HFFc6 (cell line): ENCODE results near the gene HRCT1. TPM values are rescaled to one million over a fixed set of nuclear protein-coding genes. Genes with fewer than 3 reads are reported as not detected.

Source experiments
- DNase-seq: peaks from one replicate; pipeline ENCODE4 v3.0.0-alpha.2; 2018
- H3K27ac Mint-ChIP-seq: 2 replicates; pipeline ENCODE4 v1.8.0; 2020; ENCODE audit warnings: mild to moderate bottlenecking, mixed read lengths
- H3K27me3 Mint-ChIP-seq: 2 replicates; pipeline ENCODE4 v1.8.0; 2021; ENCODE audit warnings: mild to moderate bottlenecking, moderate library complexity, mixed read lengths; ENCODE audit not compliant: insufficient read depth
- H3K36me3 Mint-ChIP-seq: 2 replicates; pipeline ENCODE4 v1.8.0; 2021; ENCODE audit warnings: low read depth, mixed read lengths
- H3K4me1 Mint-ChIP-seq: 2 replicates; pipeline ENCODE4 v1.8.0; 2020; ENCODE audit warnings: low read depth, mixed read lengths
- H3K4me3 Mint-ChIP-seq: 2 replicates; pipeline ENCODE4 v1.8.0; 2020; ENCODE audit warnings: mild to moderate bottlenecking, moderate library complexity, mixed read lengths
- H3K9me3 Mint-ChIP-seq: 2 replicates; pipeline ENCODE4 v1.8.0; 2020; ENCODE audit warnings: mild to moderate bottlenecking, mixed read lengths
- total RNA-seq, 6 experiments: library from RNA; stranded (reverse); fragmentation: NEBNext Ultra II Directional; extraction: Animal tissue kit (Norgen Biotek cat#: 25700); gene quantifications; 2 replicates in 1 of 6; 3 replicates in 5 of 6; pipeline ENCODE4 v1.2.3, GENCODE V29; 2021
- TF ChIP-seq, protein P1 (sequence below): fragments of 200-600 bp; sonication (generic); IDR thresholded peaks from 2 replicates; pipeline ENCODE4 v1.5.0; 2021; ENCODE audit warnings: antibody characterized with exemption, mild to moderate bottlenecking

The HRCT1 gene
- total RNA-seq, 6 experiments from 2014 or later, result 2.5 to 4.1 (median 3.3) TPM

DNA sequence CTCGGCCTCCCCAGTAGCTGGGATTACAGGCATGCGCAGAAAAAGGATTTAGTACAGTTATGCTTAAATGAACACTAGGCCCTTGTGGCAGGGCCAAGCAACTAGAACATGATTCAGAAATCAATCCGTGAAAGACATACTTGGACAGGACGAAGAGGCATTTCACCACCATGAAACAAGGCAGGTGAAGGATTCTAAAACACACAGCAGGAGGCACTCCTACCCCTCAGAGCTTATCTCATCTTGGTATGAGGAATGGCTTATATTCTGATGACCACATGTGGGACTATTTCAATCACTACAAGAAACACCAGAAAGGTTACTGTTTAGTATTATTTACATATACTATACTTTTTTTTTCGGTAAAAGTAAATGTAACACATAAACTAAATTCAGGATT, 36.3 kb downstream of the HRCT1 start:
- no peak for DNase-seq
- no peaks in the 10 kb centered on the region for H3K27me3 Mint-ChIP-seq
- peaks cover under 1% of the 10 kb centered on the region for H3K9me3 Mint-ChIP-seq
- no peak overlapping the region for H3K4me3 Mint-ChIP-seq
- H3K4me1 Mint-ChIP-seq, result peaks cover 65% of the 10 kb centered on the region
- H3K27ac Mint-ChIP-seq, result no peak overlapping the region
- TF ChIP-seq, protein P1, sequence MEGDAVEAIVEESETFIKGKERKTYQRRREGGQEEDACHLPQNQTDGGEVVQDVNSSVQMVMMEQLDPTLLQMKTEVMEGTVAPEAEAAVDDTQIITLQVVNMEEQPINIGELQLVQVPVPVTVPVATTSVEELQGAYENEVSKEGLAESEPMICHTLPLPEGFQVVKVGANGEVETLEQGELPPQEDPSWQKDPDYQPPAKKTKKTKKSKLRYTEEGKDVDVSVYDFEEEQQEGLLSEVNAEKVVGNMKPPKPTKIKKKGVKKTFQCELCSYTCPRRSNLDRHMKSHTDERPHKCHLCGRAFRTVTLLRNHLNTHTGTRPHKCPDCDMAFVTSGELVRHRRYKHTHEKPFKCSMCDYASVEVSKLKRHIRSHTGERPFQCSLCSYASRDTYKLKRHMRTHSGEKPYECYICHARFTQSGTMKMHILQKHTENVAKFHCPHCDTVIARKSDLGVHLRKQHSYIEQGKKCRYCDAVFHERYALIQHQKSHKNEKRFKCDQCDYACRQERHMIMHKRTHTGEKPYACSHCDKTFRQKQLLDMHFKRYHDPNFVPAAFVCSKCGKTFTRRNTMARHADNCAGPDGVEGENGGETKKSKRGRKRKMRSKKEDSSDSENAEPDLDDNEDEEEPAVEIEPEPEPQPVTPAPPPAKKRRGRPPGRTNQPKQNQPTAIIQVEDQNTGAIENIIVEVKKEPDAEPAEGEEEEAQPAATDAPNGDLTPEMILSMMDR, result no peak
- H3K36me3 Mint-ChIP-seq, result peaks cover 3% of the 10 kb centered on the region

DNA sequence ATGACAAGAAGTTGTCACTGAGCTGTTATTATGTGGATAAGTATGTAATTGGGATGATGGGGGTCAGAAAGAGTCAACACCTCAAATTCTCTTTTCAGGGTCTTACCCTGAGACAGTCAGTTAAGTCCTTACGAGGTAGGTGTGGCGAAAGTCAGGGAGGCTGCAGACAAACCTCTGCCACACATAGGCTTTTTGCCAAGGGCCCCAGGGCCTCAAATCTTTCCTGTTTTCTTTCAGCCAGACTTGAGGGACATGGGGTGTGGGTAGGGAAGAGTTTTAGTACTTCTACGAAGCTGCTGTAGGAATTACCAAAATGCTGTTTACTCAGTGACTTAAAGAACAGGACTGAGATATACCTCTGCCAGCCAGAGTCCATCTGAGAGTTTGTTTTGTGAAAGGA, 38.2 kb downstream of the HRCT1 start:
- Mint-ChIP-seq H3K27ac (no peak overlapping the region), H3K36me3 (no peaks in the 10 kb centered on the region), H3K9me3 (no peaks in the 10 kb centered on the region), H3K4me1 (peaks cover 56% of the 10 kb centered on the region), H3K27me3 (no peaks in the 10 kb centered on the region), H3K4me3 (no peak overlapping the region)
- DNase-seq, result no peak
- TF ChIP-seq, protein P1, result no peak

DNA sequence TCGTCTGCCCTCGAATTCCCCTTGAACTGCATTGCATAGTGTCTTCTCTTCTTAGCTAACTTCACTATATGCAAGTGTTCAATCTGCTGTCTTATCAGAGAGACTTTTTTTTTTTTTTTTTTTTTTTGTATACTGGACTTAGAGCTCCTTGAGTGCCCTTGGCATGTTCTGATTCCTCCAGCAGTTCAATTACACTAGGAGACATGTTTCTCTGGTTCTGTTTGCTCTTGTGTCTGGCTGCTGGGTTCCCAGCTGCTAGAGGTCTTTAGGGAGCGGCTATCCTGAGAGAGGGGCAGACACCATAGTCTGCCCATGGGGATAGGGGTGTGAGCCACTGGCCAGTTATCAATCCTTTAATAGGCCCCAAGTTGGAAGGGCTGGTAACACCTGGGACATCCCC, 38.8 kb downstream of the HRCT1 start:
- no peak overlapping the region for H3K4me3 Mint-ChIP-seq
- peaks cover 56% of the 10 kb centered on the region for H3K4me1 Mint-ChIP-seq
- no peaks in the 10 kb centered on the region for H3K27me3 Mint-ChIP-seq
- no peaks in the 10 kb centered on the region for H3K36me3 Mint-ChIP-seq
- no peaks in the 10 kb centered on the region for H3K9me3 Mint-ChIP-seq
- peak overlapping the region; percentile 87; the same call in 1 of the 2 replicates for H3K27ac Mint-ChIP-seq
- TF ChIP-seq, protein P1, result no peak
- no peak for DNase-seq

DNA sequence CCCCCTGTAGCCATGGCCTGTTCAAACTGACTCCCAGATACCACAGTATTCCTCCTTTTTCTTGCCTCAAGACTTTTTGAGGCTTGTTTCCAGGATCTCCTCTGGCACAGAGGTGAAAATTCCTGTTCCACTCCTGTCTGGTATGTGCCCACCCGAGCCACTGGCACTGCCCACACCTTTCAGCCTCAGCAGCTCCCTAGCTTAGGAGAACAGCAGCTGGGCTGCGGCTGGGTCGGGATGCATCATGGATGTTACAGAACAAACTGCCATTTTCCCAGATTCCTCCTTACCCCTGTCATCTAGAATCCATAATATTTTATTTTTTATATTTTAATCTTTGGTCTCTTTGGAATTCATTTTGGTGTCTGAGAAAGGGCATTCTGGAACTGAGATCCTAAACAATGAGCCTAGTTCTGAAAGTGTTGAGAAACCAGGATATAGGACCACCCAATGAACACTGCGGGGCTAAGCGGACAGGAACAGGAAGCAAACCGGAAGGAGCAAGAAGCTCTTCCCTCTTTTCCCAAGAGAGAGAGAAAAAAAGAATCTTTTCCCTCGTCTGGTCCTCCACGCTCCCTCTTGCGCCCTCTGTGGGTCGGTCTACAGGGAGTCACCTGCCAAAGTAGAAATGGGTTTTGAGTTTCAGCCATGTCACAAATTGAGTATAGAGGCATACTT, 39.5 kb downstream of the HRCT1 start:
- no peaks in the 10 kb centered on the region for H3K27me3 Mint-ChIP-seq
- H3K4me3 Mint-ChIP-seq, result peak overlapping the region; percentile 67
- H3K4me1 Mint-ChIP-seq, result peaks cover 49% of the 10 kb centered on the region
- DNase-seq, result peak; percentile 72
- no peaks in the 10 kb centered on the region for H3K9me3 Mint-ChIP-seq
- TF ChIP-seq, protein P1, result peak; percentile 88
- no peaks in the 10 kb centered on the region for H3K36me3 Mint-ChIP-seq
- H3K27ac Mint-ChIP-seq, result peak overlapping the region; percentile 87

DNA sequence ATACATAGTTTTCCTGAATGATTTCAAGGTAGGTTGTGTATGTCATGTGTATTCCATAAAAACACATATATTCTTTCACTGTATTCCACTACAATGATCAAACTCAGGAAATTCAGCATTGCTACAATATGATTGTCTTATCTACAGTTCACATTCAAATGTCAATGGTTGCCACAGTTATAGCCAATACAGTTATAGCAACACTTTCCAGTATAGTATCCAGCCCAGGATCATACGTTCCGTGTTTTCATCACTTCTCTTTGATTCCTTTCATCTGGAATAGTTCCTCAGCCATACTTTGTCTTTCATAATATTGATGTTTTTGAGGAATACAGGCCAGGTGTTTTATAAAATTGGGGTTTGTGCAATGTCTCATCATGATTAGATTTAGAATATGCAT, 42.4 kb downstream of the HRCT1 start:
- Mint-ChIP-seq H3K27me3 (no peaks in the 10 kb centered on the region), H3K9me3 (no peaks in the 10 kb centered on the region), H3K27ac (peak overlapping the region; percentile 48; the same call in 1 of the 2 replicates), H3K4me3 (no peak overlapping the region), H3K4me1 (peaks cover 59% of the 10 kb centered on the region), H3K36me3 (no peaks in the 10 kb centered on the region)
- DNase-seq, result no peak
- TF ChIP-seq, protein P1, result no peak
